CD4-positive, alpha-beta T cell treated with Interleukin-2 at 100 ng/mL for 4 hours (primary cell): ENCODE data around the gene NTSR1.

Experiments used
- DNase-seq: peaks from one replicate; pipeline ENCODE4 v3.0.0-alpha.2; 2020; ENCODE audit warnings: low spot score

Gene NTSR1

DNA sequence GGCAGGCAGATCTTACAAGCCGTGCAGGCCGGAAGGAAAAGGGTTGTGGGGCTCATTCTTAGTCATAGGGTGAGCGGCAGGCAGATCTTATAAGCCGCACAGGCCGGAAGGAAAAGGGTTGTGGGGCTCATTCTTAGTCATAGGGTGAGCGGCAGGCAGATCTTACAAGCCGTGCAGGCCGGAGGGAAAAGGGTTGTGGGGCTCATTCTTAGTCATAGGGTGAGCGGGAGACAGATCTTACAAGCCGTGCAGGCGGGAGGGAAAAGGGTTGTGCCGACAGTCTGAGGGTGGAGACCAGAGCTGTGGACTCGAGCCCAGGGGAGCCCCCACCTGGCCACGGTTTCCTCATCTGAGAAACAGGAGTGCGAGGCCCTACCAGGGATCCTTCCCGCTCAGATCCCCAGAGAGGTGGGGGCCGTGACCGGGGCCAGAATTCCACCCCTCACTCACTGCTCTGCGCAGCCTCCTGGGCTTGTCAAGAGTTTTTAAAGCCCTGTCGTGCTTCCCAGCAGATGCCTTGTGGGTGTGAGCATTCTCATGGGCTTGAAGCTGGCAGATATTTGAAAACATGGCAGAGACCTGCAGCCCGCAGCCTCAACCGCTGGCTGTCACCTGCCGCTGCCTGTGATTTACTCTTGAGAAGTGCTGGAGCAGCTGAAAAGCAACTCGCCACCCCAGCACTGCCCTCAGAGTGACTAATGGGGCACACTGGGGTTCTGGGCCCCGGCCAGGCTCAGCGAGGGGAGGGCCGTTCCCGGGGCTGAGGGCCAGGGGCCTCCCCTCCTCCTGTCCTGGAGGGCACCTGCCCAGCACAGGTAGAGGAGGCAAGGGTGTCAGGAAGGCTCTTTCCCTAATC lies 31.9 kb downstream of the NTSR1 start:
- peak; percentile 94 for DNase-seq

DNA sequence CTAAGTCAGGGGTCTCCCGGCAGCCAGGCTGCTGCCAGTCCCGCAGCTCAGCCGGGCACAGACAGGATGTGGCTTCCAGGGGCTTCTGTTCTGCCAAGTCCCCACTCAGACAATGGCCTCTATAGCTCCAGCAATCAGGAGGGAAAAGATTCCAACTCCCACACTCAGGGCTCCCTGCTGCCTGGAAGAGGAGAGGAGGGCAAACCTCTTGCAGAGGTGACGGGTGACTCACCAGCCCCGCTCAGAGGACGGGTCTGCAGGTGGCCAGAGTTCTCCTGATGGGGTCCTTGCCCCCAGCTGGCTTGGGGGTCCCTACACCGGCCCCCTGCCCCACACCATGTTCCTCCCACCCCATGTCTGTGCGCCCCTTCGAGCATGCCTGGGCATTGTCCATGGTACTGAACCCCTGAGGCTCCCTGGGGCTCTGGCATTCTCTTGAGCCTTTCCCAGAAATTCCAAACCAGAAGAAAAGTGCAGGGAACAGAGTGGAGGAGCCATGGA lies 32.6 kb downstream of the NTSR1 start:
- peak; percentile 7 for DNase-seq

DNA sequence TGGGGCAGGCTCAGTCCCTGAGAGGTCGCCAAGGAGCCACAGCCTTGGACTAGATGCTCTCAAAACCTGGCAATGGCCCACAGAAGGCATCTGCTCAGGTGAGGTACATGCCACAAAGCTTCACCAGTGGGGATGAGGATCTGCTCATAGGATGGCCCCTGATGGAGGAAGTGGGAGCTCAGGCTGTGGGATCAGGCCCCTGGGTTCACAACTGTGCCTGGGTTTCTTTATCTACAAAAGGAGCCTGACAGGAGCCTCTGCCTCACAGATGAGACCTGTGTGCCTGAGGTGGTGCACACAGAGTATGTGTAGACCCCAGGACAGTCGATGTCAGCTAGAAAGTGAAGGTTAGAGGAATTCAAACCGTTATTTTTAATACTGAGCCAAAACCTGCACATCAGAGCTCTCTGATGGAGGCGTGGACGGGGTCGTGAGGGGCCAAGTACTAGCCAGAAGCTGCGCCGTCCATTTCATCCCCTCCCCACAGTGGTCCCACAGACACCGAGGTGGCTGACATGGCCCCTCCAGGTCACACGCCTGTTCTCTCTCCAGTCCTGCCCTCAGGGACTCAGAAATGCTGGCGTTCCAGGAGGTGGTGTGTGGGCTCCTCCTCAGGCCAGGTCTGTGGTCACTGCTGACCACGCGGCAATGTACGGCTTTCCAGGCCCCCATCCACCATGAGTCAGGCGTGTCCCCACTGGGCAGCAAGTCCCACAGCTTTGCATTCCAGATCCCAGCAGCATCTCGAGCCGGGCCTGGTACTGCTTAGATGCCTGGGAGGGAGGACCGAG lies 33.3 kb downstream of the NTSR1 start:
- no peak for DNase-seq

DNA sequence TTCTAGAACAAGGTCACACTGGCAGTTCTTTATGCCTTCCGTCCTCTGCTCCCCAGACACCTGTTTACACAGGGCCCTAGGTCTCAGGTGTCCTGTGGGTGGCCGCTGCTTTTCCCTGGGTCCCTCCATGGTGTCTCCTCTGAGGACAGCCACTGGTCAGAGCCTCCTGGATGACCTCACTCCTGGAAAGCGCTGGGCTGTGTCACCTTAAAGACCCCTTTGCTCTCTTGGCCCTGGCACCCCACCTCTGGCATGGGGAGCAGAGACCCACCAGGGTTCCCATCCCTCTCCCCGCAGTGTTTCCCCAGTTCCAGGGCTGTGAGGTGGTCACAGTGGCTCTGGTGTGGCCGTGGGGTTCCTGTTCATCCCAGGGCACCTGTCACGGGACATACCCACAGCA lies 33.9 kb downstream of the NTSR1 start:
- DNase-seq, result no peak

DNA sequence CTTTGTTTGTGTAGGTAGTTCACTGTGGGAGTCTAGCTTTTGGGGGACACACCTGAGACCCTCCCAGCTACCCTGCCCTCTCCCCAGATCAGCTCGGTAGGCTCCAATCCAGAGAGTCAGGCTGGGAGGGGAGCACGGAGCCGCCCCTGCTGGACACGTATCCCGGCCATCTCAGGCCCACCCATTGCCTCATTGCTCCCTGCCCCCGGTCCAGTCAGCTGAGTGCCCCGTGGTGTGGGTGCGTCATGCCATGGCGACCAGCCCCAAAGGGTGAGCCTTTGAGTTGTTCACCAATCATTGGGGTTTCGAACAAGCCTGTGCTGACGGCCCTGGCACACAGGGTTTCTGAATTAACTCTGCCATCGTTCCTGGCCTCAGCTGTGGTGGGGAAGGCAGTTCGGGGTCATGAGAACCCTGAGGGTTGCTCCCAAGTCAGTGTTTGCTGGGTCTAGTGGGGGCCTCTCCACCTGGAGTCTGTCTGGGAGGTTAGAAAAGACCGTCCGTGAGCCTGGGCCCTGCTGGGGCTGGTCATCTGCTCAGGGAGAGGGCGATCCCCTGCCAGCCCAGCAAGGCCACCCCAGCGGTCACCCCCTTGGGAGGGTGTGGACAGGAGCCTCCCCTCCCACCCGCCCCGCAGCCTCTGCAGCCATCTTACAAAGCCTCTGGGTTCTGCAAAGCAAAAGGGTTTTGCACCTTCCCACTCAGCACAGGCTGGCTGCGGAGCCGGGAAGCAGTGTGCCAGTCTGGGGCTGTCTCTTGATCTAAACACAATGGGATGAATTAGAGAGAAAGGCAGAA lies 34.5 kb downstream of the NTSR1 start:
- no peak for DNase-seq

DNA sequence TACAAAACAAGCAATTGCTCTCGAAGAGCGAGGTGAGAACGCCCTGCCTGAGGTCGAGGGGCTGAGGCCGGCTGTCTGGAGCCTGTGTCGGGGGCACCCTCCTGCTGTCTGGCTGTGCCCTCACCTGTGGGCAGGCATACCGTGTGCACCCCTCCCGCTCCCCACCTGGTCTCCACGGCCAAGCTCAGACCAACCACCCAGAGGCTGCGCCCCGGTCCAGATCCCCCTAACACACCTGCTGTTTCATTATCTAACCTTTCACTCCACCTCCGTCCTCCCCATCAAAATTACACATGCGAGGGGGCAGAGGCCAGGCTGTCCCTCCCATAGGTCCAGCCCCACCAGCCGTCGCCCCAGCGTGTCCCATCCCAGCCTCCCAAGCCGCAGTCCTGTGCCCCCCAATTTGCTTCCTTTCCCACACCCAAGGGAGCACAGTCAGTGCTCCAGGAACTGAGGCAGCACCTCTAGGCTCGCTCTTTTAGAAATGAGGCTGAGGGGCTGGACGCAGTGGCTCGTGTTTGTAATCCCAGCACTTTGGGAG lies 35.2 kb downstream of the NTSR1 start:
- DNase-seq, result no peak

DNA sequence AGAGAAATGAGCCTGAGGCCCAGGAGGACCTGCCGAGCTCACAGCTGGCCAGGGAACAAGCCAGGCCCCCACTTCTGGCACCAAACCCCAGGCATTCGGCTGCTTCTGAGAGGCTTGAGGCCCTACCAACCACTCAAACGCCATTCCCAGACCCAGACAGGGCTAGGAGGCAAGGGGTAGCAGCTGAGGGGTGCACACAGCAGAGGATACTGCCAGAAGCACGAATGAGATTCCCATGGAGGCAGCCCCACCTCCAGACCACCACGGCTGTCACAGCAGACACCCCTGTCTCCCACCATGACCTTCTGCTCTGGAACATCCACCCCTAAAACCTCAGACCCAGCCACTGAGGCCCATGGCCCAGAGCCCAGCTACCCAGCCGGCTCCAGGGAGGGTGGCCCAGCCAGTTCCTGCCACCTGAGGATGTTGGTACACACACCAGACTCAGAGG lies 36.1 kb downstream of the NTSR1 start:
- DNase-seq, result no peak

DNA sequence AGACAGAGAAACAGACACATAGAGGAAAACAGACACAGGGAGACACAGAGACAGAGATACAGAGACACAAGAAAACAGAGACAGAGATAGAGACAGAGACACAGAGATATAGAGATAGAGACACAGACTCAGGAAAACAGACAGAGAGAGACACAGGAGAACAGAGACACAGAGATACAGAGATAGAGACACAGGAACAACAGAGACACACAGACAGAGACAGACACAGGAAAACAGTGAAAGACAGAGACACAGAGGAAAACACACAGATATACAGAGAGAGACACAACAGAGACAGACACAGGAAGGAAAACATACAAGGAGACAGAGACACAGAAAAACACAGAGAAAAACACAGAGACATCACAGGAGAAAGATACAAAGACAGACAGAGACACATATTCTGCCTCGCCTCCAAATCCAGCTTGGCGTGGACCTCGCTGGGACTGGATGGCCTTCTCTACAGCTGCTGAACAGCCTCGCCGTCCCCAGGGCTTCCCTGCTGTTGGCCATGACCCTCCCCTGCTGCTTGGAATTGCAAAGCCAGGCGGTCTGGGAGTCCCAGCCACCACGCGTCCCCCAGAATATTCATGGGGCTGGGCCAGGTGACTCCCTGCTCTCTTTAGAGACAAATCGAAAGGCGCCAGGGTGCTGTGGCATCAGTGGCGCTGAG lies 36.8 kb downstream of the NTSR1 start:
- no peak for DNase-seq

DNA sequence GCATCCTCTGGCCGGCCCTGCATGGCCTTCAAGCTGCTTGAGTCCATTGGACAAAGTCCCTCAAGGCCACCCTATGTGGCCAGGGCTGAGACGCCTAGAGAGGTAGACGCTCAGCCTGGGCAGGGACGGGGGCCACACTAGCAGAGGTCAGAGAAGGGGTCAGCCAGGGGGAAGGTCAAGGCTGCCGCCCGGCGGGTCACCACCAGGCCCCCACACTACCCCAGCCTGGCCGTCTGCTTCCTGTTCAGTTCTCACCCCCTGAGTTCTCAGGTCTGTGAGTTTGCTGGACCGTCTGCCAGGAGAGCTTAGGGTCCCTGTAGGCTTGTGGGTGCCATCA lies 37.3 kb downstream of the NTSR1 start:
- DNase-seq, result no peak

DNA sequence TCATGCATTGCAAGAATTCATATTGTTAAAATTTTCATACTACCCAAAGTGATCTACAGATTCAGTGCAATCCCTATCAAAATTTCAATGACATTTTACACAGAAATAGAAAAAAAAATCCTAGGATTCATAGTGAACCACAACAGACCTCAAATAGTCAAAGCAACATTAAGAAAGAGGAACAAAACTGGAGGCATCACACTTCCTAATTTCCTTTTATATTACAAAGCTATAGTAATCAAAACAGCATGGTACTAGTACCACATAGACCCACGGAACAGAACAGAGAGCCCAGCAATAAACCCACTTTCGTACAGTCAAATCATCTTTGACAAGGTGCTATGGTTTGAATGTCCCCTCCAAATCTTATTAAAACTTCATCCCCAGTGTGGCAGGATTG lies 39.7 kb downstream of the NTSR1 start:
- DNase-seq, result no peak

DNA sequence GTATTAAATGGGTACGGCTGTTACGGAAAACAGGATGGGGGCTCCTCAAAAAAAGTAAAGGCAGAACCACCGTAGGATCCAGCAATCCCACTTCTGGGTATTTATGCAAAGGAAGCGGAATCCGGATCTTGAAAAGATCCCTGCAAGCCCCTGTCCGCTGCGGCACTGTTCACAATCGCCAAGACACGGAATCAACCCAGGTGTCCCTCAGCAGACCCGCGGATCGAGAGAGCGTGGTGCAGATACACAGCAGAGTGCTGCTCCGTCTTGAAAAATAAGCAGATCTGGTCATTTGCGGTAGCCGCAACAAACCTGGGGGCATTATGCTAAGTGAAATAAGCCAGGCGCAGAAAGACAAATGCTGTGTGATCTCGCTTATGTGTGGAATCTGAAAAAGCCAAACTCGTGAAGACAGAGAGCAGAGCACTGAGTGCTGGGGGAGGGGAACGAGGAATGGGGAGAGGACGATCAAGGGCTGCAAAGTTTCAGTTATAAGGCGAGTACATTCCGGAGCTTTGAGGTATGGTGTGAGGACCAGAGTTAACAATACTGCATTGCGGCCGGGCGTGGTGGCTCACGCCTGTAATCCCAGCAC lies 41.3 kb downstream of the NTSR1 start:
- DNase-seq, result no peak

DNA sequence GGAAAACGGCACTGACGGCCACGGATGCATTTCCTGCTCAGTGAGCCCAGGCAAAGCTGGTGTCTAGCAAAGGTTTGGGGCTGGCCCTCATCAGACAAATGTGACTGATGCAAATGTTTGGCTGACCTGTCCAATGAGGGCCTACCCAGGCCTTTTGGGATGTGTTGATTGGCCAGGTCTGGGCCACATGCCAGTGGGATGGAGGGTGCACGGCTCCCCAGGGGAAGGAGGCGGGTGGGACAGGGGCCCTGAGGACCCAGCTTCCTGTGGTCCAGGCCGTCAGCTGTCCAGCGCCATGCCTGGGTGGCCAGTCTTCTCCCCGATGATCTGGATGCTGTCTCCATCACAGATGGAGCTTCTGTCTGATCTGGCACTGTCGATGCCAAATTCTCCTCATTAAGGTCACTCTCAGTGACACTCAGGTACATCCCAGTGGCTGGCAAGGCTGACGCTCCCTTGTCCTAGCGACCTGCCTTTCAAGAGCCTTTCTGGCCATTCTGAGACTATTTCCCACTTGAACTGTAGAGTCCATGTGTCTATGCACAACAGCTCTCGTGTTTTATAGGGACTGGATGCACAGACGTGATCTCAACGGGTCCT lies 43.0 kb downstream of the NTSR1 start:
- no peak for DNase-seq

DNA sequence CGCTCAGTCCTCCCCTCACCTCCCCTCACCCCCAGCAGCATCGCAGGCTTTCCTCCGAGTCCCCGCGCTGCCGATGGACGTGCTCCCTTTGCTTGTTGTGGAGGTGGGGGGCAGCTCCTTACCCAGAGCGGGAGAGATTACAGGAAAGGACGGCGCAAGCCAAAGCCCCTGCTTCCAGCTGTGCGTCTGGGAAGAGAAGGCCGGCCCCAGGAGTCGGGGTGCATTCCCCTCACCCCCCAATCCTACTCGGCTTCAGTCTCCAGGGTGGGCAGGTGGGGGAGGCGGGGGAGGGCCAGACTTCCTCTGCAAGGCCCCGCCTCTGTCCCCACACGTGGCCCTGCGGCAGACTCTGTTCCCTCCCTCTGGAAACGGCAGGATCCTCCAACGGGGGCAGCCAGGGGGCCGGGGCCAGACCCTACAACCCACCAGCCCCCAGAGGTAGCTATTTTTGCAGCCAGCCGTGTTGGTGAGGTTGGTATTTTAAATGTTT lies 43.6 kb downstream of the NTSR1 start:
- no peak for DNase-seq

DNA sequence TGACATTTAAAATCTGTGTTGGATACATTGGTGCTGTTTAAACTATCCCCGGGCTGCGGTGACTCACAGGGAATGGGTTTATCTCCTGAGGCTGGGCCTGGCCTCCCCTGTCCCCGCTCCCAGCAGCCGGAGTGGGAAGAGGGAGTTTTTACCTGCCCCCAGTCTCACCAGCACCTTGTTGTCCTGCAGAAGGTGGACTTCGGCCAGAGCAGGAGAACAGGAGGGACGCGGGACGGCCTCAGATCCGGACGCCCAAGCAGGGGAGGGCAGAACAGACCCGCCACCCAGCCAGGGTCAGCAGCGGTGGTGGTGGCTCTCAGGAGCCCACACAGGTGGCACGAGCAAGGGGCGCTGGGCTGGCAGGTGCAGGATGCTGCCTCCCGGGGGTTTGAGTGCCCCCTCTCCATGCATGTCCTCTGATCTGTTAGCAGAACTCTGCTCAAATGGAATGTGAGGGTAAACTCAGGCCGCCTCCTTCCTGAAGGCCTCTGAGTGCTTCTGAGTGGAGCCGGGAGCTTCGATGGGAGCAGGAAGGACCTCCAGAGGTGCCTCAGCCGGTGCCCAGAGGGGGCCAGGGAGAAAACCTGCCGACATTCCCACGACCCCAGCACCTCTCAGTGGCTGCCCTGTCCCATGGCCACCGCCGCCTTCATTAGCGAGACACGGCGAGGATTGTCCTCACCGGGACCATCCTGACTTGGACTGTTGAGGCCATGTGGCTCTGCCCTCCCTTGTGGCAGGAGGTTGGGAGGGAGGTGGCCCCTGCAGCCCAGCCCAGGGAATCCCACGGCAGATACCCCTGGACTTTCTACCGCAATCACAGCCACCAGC lies 44.2 kb downstream of the NTSR1 start:
- no peak for DNase-seq

DNA sequence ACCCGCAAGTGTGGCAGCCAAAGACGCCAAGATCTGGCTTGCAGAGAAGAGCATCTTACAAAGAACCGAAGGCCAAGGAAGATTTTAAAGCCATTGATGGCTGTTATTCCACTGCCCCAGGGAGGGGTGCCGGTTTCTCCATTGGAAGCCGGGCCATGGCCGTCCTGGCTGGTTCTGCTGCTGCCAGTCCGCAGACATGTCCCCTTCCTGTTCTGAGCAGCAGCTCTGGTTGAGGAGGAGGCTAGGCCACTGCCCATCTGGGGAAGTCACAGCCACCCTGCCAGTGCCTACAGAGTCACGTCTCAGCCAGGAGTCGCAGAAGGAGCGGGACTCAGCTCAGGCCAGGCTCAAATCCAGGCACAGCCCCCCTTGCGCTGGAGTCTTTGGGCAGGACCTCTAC lies 45.0 kb downstream of the NTSR1 start:
- DNase-seq, result no peak

DNA sequence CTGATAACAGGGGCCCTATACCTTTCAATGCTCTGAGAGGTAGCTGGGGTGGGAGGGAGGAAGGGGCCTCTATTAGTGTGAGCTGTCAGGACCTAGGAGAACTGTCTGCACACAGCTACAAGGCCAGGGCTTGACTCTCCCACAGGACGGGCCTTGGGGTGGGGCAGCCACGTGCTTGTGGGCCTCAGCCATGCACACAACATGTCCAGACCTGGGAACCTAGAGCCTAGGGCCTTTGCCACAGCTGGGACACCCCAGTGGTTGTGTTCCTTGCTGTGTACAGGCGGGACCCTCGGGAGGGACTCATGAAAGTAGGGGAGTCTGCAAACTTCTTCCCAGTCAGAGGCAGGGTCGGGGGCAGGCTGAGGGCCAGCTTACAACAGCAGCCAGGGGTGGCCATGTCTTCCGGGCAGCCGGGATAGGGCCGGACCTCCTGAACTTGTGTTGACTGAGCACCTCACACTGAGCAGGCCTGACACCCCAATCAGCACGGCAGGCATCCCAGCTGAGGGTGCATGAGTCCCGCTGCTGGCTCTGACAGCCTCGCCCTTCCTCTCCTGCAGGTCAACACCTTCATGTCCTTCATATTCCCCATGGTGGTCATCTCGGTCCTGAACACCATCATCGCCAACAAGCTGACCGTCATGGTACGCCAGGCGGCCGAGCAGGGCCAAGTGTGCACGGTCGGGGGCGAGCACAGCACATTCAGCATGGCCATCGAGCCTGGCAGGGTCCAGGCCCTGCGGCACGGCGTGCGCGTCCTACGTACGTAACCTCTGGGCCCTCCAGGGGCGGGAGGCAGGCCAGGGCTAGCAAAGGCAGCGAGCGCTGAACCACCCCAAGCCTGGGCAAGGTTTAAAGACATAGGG lies 45.7 kb downstream of the NTSR1 start:
- DNase-seq, result no peak

DNA sequence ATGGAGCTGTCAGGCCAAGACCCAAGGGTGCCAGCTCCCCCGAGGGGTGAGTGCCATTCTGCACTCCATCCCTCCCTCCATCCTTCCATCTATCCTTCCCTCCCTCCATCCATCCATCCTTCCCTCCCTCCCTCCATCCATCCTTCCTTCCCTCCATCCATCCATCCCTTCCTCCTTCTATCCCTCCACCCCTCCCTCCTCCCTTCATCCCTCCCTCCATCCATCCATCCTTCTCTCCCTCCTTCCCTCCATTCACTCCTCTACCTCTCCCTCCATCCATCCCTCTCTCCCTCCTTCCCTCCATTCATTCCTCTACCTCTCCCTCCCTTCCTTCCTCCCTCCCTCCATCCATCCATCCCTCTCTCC lies 46.3 kb downstream of the NTSR1 start:
- DNase-seq, result no peak

DNA sequence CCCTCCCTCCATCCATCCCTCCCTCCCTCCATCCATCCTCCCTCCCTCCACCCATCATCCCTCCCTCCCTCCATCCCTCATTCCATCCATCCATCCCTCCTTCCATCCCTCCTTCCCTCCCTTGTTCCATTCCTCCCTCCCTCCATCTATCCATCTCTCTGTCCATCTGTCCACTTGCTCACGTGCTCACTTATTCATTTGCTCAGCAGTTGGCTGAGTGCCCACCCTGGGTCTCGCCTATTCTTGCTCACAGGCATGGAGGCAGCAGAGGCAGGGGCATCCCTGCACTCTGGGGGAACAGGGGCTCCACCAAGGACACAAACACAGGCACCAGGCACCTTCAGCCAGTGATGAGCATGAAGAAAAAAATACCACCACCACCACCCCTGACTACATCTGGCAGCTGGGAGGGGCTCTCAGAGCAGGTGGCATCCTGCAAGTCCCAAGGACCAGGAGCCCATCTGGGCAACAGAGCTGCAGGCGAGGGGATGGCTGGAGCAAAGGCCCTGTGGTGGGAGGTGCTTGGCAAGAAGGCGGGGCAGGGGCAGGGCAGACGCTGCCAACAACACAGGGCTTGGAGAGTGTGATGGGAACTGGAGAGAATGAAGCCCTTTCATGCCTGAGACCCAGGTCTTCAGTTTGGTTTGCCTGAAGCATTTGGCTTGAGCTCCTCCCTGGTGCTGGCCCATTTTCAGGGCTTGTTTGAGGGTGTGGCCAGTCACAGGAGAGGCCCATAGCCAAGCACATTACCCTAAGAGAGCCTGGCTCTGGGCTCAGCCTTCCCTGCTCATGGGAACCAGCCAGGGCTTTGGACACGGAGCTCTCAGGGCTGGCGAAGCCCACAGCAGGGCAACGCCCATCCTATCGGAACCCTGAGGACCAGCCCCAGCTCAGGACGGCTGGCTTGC lies 47.4 kb downstream of the NTSR1 start:
- no peak for DNase-seq
